ENCODE results near the gene RILPL2. TPM values are rescaled to one million over a fixed set of nuclear protein-coding genes. Genes with fewer than 3 reads are reported as not detected.

RILPL2 gene
- total and polyA plus RNA-seq, 2 of the 13 experiments (the other 11 are each of a cell fraction or from before 2014, with no cell fraction given): 2.7 to 8.1 TPM

DNA sequence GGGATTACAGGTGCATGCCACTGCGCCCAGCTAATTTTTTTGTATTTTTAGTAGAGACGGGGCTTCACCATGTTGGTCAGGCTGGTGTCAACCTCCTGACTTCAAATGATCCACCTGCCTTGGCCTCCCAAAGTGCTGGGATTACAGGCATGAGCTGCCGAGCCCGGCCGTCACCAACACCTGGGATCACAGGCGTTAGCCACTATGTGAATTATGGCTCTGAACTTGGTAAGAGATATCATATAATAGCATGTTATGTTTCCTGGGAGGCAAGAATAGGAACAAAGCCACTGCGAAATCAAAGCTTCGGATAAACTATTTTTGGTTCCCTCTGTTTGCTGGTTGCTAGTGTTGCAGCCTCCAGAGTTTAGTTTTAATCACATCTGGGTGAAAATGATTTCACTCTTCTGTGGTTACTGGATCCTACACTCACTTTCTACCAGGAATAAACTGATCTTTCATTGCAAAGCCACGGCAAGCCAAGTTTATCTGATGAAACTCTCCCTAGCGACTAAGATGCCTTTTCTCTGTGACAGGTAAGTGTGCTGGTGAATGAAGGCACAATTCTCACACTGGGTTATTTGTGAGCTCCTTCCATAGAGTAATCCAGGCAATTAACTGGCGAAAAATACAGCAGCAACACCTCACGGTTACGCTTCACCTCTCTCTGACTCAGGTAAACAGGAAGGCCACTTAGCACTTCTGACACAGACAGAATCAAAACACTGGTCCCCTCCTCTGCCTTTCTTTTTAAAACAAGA, 38.2 kb upstream of the RILPL2 start:
- Histone ChIP-seq H3K4me2 (ENCODE audit: low read depth, low read length) (no peak overlapping the region), H3K9me3 (ENCODE audit: low read length) (no peaks in the 10 kb centered on the region), H4K20me1 (ENCODE audit: insufficient read depth, low read length) (no peaks in the 10 kb centered on the region), H3K27ac (ENCODE audit: extremely low read length, insufficient read depth, low read length) (no peak overlapping the region), H3K9ac (ENCODE audit: insufficient read depth, low read depth, low read length) (no peak overlapping the region), H3K36me3 (replicated peaks in 1 of 2; ENCODE audit: control insufficient read depth in 1 of 2, insufficient read depth in 2 of 2, low read length in 2 of 2) (peaks cover 19% of the 10 kb centered on the region in 2 experiments; a peak in 4 of 5 replicates), H2AFZ (ENCODE audit: low read length) (no peak overlapping the region), H3K79me2 (ENCODE audit: insufficient read depth, low read length) (no peaks in the 10 kb centered on the region), H3K4me1 (ENCODE audit: insufficient read depth, low read length) (peaks cover 51% of the 10 kb centered on the region), H3K4me3 (replicated peaks in 1 of 3; ENCODE audit: insufficient read depth in 1 of 3, low read depth in 2 of 3, low read length in 3 of 3) (no peak overlapping the region), H3K27me3 (ENCODE audit: control insufficient read depth in 1 of 2, insufficient read depth in 2 of 2, low read length in 2 of 2) (no peaks in the 10 kb centered on the region)
- DNase-seq (ENCODE audit: low spot score) (no peak), FAIRE-seq (no peak), ATAC-seq (no peak)
- ChIA-PET POLR2A (no interaction called here), CTCF (ENCODE audit: low intra/inter-chr PET ratio, low total read pairs) (no interaction called here)
- no peak for TF ChIP-seq ZSCAN21 (CRISPR knock-in tag; IDR thresholded peaks at IDR 0.05; ENCODE audit: borderline replicate concordance)
- no peak for TF ChIP-seq WIZ (CRISPR knock-in tag; IDR thresholded peaks at IDR 0.05)
- no peak for TF ChIP-seq DR1 (CRISPR knock-in tag; IDR thresholded peaks at IDR 0.05)
- TF ChIP-seq, protein P1, sequence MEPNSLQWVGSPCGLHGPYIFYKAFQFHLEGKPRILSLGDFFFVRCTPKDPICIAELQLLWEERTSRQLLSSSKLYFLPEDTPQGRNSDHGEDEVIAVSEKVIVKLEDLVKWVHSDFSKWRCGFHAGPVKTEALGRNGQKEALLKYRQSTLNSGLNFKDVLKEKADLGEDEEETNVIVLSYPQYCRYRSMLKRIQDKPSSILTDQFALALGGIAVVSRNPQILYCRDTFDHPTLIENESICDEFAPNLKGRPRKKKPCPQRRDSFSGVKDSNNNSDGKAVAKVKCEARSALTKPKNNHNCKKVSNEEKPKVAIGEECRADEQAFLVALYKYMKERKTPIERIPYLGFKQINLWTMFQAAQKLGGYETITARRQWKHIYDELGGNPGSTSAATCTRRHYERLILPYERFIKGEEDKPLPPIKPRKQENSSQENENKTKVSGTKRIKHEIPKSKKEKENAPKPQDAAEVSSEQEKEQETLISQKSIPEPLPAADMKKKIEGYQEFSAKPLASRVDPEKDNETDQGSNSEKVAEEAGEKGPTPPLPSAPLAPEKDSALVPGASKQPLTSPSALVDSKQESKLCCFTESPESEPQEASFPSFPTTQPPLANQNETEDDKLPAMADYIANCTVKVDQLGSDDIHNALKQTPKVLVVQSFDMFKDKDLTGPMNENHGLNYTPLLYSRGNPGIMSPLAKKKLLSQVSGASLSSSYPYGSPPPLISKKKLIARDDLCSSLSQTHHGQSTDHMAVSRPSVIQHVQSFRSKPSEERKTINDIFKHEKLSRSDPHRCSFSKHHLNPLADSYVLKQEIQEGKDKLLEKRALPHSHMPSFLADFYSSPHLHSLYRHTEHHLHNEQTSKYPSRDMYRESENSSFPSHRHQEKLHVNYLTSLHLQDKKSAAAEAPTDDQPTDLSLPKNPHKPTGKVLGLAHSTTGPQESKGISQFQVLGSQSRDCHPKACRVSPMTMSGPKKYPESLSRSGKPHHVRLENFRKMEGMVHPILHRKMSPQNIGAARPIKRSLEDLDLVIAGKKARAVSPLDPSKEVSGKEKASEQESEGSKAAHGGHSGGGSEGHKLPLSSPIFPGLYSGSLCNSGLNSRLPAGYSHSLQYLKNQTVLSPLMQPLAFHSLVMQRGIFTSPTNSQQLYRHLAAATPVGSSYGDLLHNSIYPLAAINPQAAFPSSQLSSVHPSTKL (CRISPR knock-in tag; IDR thresholded peaks at IDR 0.05): no peak
- no peak for TF ChIP-seq GLI4 (CRISPR knock-in tag; IDR thresholded peaks at IDR 0.05; ENCODE audit: borderline replicate concordance)
- TF ChIP-seq MATR3 (CRISPR knock-in tag; IDR thresholded peaks at IDR 0.05): no peak
- 96% methylated on average over 13 of the region's 13 CpGs for WGBS (ENCODE audit: low lambda C conversion rate)
- in situ Hi-C loops (cut with HindIII; ENCODE audit: extremely low pct_ligation_motif_present, low pct_unique_long_range_greater_than_20kb) (no loop called here), intact Hi-C loops (cut with micrococcal nuclease; ENCODE audit: unreplicated experiment) (no loop called here)
- BruUV-seq (replicated peaks): no TSS peak

All from HepG2 (cell line).